ENCODE results near the gene HK3.
A peak's percentile ranks its signal among the peaks of the same experiment; 100 is the strongest.

The HK3 gene

GRCh38 chr5:176899296-176899891, at the start of gene HK3:
TSS of gene HK3 (minus strand) at chr5:176899346. CDS start at chr5:176896159, 3,187 bp downstream.
- no peak for TF ChIP-seq CTCF (IDR thresholded peaks at IDR 0.05)
- Histone ChIP-seq H3K36me3 (peaks cover 14% of the 10 kb centered on the region), H3K4me3 (ENCODE audit: low read depth in 1 of 2, low read length in 1 of 2) (peak within 1 kb of the TSS; percentile 72 to 87), H3K4me1 (ENCODE audit: control insufficient read depth in 1 of 2, insufficient read depth in 1 of 2, low read depth in 1 of 2, low read length in 1 of 2) (peaks cover 95 to 97% of the 10 kb centered on the region in 2 experiments), H3K27ac (peak within 1 kb of the TSS; percentile 88), H3K9me3 (no peaks in the 10 kb centered on the region), H3K27me3 (no peaks in the 10 kb centered on the region)

GRCh38 chr5:176948458-176948857, 49.3 kb upstream of the HK3 start:
- no peak for TF ChIP-seq CTCF (IDR thresholded peaks at IDR 0.05)
- Histone ChIP-seq H3K4me1 (ENCODE audit: control insufficient read depth in 1 of 2, insufficient read depth in 1 of 2, low read depth in 1 of 2, low read length in 1 of 2) (no peaks in the 10 kb centered on the region), H3K36me3 (peaks cover 92% of the 10 kb centered on the region), H3K9me3 (no peaks in the 10 kb centered on the region), H3K4me3 (ENCODE audit: low read depth in 1 of 2, low read length in 1 of 2) (no peak overlapping the region), H3K27ac (no peak overlapping the region), H3K27me3 (no peaks in the 10 kb centered on the region)

GRCh38 chr5:176947847-176948246, 48.7 kb upstream of the HK3 start:
- no peak overlapping the region for H3K4me3 ChIP-seq (ENCODE audit: low read depth in 1 of 2, low read length in 1 of 2)
- no peak for TF ChIP-seq CTCF (IDR thresholded peaks at IDR 0.05)
- H3K36me3 ChIP-seq = peaks cover 92% of the 10 kb centered on the region
- H3K9me3 ChIP-seq = no peaks in the 10 kb centered on the region
- no peak overlapping the region for H3K27ac ChIP-seq
- H3K4me1 ChIP-seq (ENCODE audit: control insufficient read depth in 1 of 2, insufficient read depth in 1 of 2, low read depth in 1 of 2, low read length in 1 of 2) = no peaks in the 10 kb centered on the region
- no peaks in the 10 kb centered on the region for H3K27me3 ChIP-seq

GRCh38 chr5:176944268-176944667, 45.1 kb upstream of the HK3 start:
- no peaks in the 10 kb centered on the region for H3K4me1 ChIP-seq (ENCODE audit: control insufficient read depth in 1 of 2, insufficient read depth in 1 of 2, low read depth in 1 of 2, low read length in 1 of 2)
- H3K27ac ChIP-seq = no peak overlapping the region
- H3K36me3 ChIP-seq = peaks cover 90% of the 10 kb centered on the region

GRCh38 chr5:176943816-176944215, 44.7 kb upstream of the HK3 start:
- H3K27ac ChIP-seq = no peak overlapping the region
- H3K4me1 ChIP-seq (ENCODE audit: control insufficient read depth in 1 of 2, insufficient read depth in 1 of 2, low read depth in 1 of 2, low read length in 1 of 2) = no peaks in the 10 kb centered on the region
- H3K36me3 ChIP-seq = peaks cover 90% of the 10 kb centered on the region
- no peaks in the 10 kb centered on the region for H3K27me3 ChIP-seq
- no peak overlapping the region for H3K4me3 ChIP-seq (ENCODE audit: low read depth in 1 of 2, low read length in 1 of 2)
- no peak for TF ChIP-seq CTCF (IDR thresholded peaks at IDR 0.05)
- H3K9me3 ChIP-seq = no peaks in the 10 kb centered on the region

More at GRCh38 chr5:176944268-176944667, 45.1 kb upstream of the HK3 start:
- no peaks in the 10 kb centered on the region for H3K27me3 ChIP-seq
- TF ChIP-seq CTCF (IDR thresholded peaks at IDR 0.05) = no peak
- H3K9me3 ChIP-seq = no peaks in the 10 kb centered on the region
- H3K4me3 ChIP-seq (ENCODE audit: low read depth in 1 of 2, low read length in 1 of 2) = no peak overlapping the region
